Choroid plexus epithelial cell (primary cell): ENCODE results near the gene RTKN2.

Source experiments
- DNase-seq: peaks from one replicate; pipeline ENCODE4 v3.0.0-alpha.2; 2010; ENCODE audit warnings: low read depth
- H3K4me3 ChIP-seq: 2 replicates; pipeline ENCODE4 v1.5.1; 2011; ENCODE audit warnings: low read depth, mild to moderate bottlenecking, control low read depth, low read length, moderate library complexity
- TF ChIP-seq, protein P1 (sequence below): conservative IDR thresholded peaks from 2 replicates; pipeline ENCODE4 v1.5.1; 2011; ENCODE audit warnings: low read depth, mild to moderate bottlenecking, control low read depth, inconsistent platforms, low read length, moderate library complexity

The RTKN2 gene

DNA sequence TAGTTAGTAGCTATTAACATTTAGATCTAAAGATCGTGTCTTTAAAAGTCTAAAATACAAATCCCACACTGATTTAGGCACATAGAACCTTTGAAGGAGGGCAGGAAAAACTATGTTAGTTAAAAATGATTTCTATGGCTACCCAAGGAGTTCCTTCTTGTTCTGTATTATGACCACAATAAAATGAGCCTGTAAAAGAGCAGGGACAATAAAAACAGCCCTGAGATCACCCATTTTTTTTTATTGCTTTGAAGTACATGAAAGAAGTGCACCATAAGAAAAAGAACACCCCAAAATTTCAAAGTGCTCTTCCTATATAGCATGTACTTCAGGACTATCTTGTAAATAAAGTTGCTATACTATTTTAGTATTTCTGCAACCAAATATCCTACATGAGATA lies 29.8 kb downstream of the RTKN2 start:
- TF ChIP-seq, protein P1, sequence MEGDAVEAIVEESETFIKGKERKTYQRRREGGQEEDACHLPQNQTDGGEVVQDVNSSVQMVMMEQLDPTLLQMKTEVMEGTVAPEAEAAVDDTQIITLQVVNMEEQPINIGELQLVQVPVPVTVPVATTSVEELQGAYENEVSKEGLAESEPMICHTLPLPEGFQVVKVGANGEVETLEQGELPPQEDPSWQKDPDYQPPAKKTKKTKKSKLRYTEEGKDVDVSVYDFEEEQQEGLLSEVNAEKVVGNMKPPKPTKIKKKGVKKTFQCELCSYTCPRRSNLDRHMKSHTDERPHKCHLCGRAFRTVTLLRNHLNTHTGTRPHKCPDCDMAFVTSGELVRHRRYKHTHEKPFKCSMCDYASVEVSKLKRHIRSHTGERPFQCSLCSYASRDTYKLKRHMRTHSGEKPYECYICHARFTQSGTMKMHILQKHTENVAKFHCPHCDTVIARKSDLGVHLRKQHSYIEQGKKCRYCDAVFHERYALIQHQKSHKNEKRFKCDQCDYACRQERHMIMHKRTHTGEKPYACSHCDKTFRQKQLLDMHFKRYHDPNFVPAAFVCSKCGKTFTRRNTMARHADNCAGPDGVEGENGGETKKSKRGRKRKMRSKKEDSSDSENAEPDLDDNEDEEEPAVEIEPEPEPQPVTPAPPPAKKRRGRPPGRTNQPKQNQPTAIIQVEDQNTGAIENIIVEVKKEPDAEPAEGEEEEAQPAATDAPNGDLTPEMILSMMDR, result no peak
- DNase-seq, result no peak
- H3K4me3 ChIP-seq, result no peak overlapping the region

DNA sequence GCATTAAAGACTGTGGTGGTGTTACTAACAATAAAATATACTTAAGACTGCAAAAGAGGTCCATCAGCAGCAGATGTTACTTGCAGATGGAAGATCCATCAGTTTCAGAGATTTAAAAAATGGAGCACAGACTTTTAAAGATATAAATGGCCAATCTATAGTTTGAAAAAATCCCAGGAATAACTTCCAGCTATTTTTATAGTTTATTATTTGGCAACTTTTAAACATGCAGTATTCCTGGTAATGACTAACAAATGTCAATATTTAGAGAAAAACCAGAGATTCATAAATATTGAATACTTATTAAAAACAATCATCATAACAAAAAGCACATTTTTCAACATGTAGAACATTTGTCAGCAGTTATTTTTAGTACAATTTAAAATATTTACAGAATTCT lies 30.7 kb downstream of the RTKN2 start:
- H3K4me3 ChIP-seq, result no peak overlapping the region
- TF ChIP-seq, protein P1, result no peak
- DNase-seq, result no peak

DNA sequence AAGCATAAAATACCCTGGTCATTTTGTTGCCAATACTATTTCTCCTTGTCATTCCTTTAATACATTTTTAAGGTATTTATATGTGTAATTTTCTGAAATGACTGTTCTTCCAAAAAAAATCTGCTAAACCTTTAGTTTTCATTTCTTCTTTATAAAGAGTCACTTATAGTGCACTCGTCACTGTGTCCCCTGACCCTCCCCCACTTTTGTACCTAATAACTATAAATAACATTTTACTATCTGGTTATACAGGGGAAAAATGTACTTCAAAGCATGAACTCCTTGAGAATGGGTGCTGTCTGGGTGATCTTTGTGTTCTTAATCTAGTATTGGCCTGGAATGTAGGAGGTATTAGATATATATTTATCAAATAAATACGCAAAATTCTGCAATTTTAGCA lies 31.1 kb downstream of the RTKN2 start:
- TF ChIP-seq, protein P1, result no peak
- no peak for DNase-seq
- H3K4me3 ChIP-seq, result no peak overlapping the region

DNA sequence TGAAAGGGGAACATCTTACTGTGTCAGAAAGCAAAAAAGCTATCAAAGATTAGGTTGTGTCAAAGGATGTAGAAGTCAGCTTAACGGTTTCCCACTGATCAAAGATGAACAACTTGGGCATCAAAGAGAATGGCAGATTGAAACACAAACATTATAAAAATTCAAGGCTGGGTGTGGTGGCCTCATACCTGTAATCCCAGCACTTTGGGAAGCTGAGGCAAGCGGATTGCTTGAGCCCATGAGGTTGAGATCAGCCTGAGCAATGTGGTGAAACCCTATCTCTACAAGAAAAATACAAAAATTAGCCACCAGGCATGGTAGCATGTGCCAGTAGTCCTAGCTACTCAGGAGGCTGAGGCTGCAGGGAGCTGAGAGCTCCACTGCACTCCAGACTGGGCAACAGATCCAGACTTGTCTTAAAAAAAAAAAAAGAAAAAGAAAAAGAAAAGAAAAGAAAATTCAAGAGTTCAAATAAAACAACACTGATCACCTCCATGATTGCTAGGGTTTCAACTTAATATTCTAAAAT lies 34.5 kb downstream of the RTKN2 start:
- DNase-seq, result peak; percentile 16
- no peak overlapping the region for H3K4me3 ChIP-seq
- TF ChIP-seq, protein P1, result no peak

DNA sequence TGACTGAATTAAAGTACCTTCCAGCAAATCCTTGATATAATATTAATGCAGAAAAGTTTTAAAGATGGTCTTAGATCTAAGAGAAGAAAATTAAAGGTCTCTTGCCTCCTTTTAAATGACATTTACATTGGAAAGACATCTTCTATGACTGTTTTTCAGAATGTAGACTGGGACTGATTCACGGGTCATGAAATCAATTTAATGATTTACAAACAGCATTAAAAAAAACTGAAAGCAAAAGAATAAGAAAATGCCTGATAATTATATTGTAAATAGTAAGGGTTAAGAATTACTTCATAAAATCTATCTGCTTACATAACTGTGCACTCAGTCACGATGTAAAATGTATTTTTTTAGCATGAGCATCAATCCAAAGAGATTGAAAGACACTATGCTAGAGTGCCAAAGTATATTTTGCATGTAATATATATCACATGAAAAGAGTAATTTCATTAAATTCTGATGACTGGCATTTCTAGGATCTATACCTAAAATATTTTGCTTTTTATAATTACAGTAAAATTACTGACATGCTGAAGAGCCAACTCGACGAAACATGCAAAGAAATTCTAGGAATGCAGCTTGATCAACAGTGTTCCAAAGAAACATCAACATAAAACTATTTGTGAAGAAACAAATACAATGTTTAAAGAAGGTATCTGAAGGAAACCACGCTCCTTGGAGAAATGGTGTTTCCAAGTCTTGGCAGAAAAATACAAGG lies 35.1 kb downstream of the RTKN2 start:
- no peak overlapping the region for H3K4me3 ChIP-seq
- TF ChIP-seq, protein P1, result no peak
- DNase-seq, result peak; percentile 60

DNA sequence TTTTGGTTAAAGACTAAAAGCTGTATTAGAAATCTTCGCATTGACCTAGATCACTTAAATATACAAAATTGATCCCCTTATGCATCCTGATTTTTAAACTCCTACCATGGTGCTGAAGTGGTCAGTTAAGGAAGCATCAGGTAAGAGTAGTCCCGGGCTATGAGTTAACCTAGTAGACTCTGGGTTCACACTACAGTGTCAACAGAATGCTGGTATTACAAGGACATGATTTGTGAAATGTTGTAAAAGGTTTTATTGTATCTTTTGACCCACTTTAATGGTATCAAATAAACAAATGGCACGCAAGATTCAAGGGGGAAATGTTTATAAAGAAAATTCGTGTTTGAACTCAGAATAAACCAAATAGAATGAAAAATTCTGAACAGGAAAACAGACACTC lies 36.8 kb downstream of the RTKN2 start:
- H3K4me3 ChIP-seq, result no peak overlapping the region
- no peak for DNase-seq
- TF ChIP-seq, protein P1, result no peak

DNA sequence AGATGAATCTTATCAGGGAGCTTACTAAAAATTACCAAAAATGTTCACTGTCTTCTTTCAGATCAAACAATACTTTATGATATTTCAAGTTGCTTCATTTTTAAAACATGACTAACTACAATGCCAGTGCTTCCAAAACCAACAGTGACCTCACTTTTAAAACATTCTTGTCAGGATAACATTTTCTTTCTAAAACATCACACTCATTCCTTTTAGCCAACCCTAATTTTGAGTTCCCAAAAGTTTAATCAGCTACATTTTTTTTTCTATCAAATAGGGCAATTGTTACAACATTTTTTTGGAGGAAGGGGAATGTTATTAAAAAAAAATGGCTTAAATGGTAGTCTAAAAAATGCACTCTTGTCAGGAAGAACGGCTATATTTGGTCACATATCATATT lies 37.3 kb downstream of the RTKN2 start:
- no peak overlapping the region for H3K4me3 ChIP-seq
- TF ChIP-seq, protein P1, result no peak
- peak; percentile 82 for DNase-seq
